SK-N-SH treated with all-trans-retinoic acid at 6 μM for 48 hours (cell line): Measurements from ENCODE around the gene TBC1D7.

Experiments used
- ATAC-seq: fragments of 200-7000 bp; cut with Tn5 transposase; 3 replicates; pipeline ENCODE4 v1.9.1; 2020; ENCODE audit warnings: mild to moderate bottlenecking, moderate library complexity
- ARNTL ChIP-seq: fragments of 450-650 bp; formaldehyde crosslinking; IDR thresholded peaks from 2 replicates; pipeline ENCODE4 v1.5.0; 2020; ENCODE audit warnings: low read depth, mild to moderate bottlenecking, moderate library complexity, borderline replicate concordance
- BACH2 ChIP-seq: fragments of 250-450 bp; sonication (Bioruptor Pico); IDR thresholded peaks from 2 replicates; pipeline ENCODE4 v1.9.0; 2021; ENCODE audit warnings: mild to moderate bottlenecking, borderline replicate concordance
- CREB5 ChIP-seq: fragments of 250-450 bp; sonication (Bioruptor Pico); IDR thresholded peaks from 2 replicates; pipeline ENCODE4 v1.5.1; 2020; ENCODE audit warnings: low read depth, mild to moderate bottlenecking, moderate library complexity
- CSDC2 ChIP-seq: fragments of 250-450 bp; sonication (Bioruptor Pico); IDR thresholded peaks from 2 replicates; pipeline ENCODE4 v1.5.0; 2020; ENCODE audit warnings: mild to moderate bottlenecking, moderate library complexity
- CSRNP3 ChIP-seq: fragments of 250-450 bp; sonication (Bioruptor Pico); IDR thresholded peaks from 2 replicates; pipeline ENCODE4 v1.5.1; 2021; ENCODE audit warnings: mild to moderate bottlenecking, moderate library complexity
- ESRRG ChIP-seq: fragments of 250-450 bp; sonication (Bioruptor Pico); IDR thresholded peaks from 2 replicates; pipeline ENCODE4 v1.6.1; 2021; ENCODE audit warnings: mild to moderate bottlenecking
- GLIS3 ChIP-seq: fragments of 250-450 bp; sonication (Bioruptor Pico); IDR thresholded peaks from 2 replicates; pipeline ENCODE4 v1.5.0; 2020; ENCODE audit warnings: mild to moderate bottlenecking, moderate library complexity
- OSR1 ChIP-seq: fragments of 250-450 bp; sonication (Bioruptor Pico); IDR thresholded peaks from 2 replicates; pipeline ENCODE4 v1.8.0; 2022; ENCODE audit warnings: moderate library complexity, mild to moderate bottlenecking, inconsistent platforms
- PATZ1 ChIP-seq: fragments of 250-450 bp; sonication (Bioruptor Pico); IDR thresholded peaks from 2 replicates; pipeline ENCODE4 v1.8.0; 2020; ENCODE audit warnings: mild to moderate bottlenecking, moderate library complexity, borderline replicate concordance
- POU6F1 ChIP-seq: fragments of 250-450 bp; sonication (Bioruptor Pico); IDR thresholded peaks from 2 replicates; pipeline ENCODE4 v1.8.0; 2021; ENCODE audit warnings: low read depth, mild to moderate bottlenecking, moderate library complexity, borderline replicate concordance
- PPARA ChIP-seq: fragments of 250-450 bp; sonication (Bioruptor Pico); IDR thresholded peaks from 2 replicates; pipeline ENCODE4 v1.5.0; 2020; ENCODE audit warnings: mild to moderate bottlenecking, borderline replicate concordance
- RARB ChIP-seq: fragments of 250-450 bp; sonication (Bioruptor Pico); IDR thresholded peaks from 2 replicates; pipeline ENCODE4 v1.8.0; 2021; ENCODE audit warnings: mild to moderate bottlenecking, moderate library complexity
- SNAI2 ChIP-seq: fragments of 250-450 bp; sonication (Bioruptor Pico); IDR thresholded peaks from 2 replicates; pipeline ENCODE4 v1.5.0; 2020; ENCODE audit warnings: mild to moderate bottlenecking, moderate library complexity
- TCF4 ChIP-seq: fragments of 250-450 bp; sonication (Bioruptor Pico); IDR thresholded peaks from 2 replicates; pipeline ENCODE4 v1.8.0; 2021; ENCODE audit warnings: mild to moderate bottlenecking, moderate library complexity, borderline replicate concordance
- TOX ChIP-seq: fragments of 250-450 bp; sonication (Bioruptor Pico); IDR thresholded peaks from 2 replicates; pipeline ENCODE4 v1.8.0; 2021; ENCODE audit warnings: mild to moderate bottlenecking, moderate library complexity, borderline replicate concordance
- ZC3H10 ChIP-seq: fragments of 250-450 bp; sonication (Bioruptor Pico); IDR thresholded peaks from 2 replicates; pipeline ENCODE4 v1.5.1; 2021; ENCODE audit warnings: mild to moderate bottlenecking, moderate library complexity
- ZFP3 ChIP-seq: fragments of 250-450 bp; sonication (Bioruptor Pico); IDR thresholded peaks from 2 replicates; pipeline ENCODE4 v1.5.0; 2020; ENCODE audit warnings: mild to moderate bottlenecking, moderate library complexity
- ZFP30 ChIP-seq: fragments of 450-650 bp; formaldehyde crosslinking; IDR thresholded peaks from 2 replicates; pipeline ENCODE4 v1.5.0; 2022; ENCODE audit warnings: mild to moderate bottlenecking, moderate library complexity
- ZNF70 ChIP-seq: fragments of 450-650 bp; formaldehyde crosslinking; IDR thresholded peaks from 2 replicates; pipeline ENCODE4 v1.5.0; 2020; ENCODE audit warnings: mild to moderate bottlenecking, moderate library complexity
- ZNF8 ChIP-seq: fragments of 450-650 bp; formaldehyde crosslinking; IDR thresholded peaks from 2 replicates; pipeline ENCODE4 v1.5.0; 2020; ENCODE audit warnings: mild to moderate bottlenecking, moderate library complexity
- TF ChIP-seq, protein P1 (sequence below): fragments of 250-450 bp; sonication (Bioruptor Pico); IDR thresholded peaks from 2 replicates; pipeline ENCODE4 v1.5.0; 2020; ENCODE audit warnings: mild to moderate bottlenecking, moderate library complexity

The TBC1D7 gene

DNA sequence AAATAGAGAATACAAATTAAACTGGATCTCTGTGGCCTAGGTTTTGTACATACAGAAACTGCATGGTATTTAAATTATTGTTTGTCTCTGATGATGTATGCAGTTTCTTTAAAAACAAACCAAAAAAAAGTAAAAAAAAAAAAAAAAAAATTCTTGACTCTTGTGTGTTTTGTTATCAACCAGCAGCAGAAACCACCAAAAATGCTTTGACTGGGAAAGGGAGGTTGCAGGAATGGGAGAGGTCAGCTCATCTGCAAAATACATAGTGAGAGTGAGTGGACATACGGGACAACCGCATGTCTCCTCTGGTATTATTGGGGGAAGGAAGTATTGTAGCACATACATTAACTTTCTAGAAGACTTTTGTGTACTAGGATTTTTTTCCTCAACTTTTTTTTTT lies 38.0 kb downstream of the TBC1D7 start:
- ATAC-seq = no peak
- TF ChIP-seq BACH2 (CRISPR knock-in tag) (no peak), ZNF70 (no peak), TOX (CRISPR knock-in tag) (no peak), CSRNP3 (no peak), OSR1 (CRISPR knock-in tag) (no peak), PATZ1 (CRISPR knock-in tag) (no peak), SNAI2 (no peak), ZFP30 (no peak), TCF4 (no peak)
- TF ChIP-seq, protein P1, sequence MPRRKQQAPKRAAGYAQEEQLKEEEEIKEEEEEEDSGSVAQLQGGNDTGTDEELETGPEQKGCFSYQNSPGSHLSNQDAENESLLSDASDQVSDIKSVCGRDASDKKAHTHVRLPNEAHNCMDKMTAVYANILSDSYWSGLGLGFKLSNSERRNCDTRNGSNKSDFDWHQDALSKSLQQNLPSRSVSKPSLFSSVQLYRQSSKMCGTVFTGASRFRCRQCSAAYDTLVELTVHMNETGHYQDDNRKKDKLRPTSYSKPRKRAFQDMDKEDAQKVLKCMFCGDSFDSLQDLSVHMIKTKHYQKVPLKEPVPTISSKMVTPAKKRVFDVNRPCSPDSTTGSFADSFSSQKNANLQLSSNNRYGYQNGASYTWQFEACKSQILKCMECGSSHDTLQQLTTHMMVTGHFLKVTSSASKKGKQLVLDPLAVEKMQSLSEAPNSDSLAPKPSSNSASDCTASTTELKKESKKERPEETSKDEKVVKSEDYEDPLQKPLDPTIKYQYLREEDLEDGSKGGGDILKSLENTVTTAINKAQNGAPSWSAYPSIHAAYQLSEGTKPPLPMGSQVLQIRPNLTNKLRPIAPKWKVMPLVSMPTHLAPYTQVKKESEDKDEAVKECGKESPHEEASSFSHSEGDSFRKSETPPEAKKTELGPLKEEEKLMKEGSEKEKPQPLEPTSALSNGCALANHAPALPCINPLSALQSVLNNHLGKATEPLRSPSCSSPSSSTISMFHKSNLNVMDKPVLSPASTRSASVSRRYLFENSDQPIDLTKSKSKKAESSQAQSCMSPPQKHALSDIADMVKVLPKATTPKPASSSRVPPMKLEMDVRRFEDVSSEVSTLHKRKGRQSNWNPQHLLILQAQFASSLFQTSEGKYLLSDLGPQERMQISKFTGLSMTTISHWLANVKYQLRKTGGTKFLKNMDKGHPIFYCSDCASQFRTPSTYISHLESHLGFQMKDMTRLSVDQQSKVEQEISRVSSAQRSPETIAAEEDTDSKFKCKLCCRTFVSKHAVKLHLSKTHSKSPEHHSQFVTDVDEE (CRISPR knock-in tag) = no peak

GRCh38 chr6:13289789-13290318 lies 38.5 kb downstream of the TBC1D7 start:
- no peak for ATAC-seq
- TF ChIP-seq RARB (CRISPR knock-in tag) = no peak
- no peak for TF ChIP-seq POU6F1 (CRISPR knock-in tag)
- no peak for TF ChIP-seq SNAI2
- TF ChIP-seq GLIS3 (CRISPR knock-in tag) = no peak
- TF ChIP-seq TOX (CRISPR knock-in tag) = no peak
- TF ChIP-seq ZNF70 = no peak
- TF ChIP-seq BACH2 (CRISPR knock-in tag) = no peak
- no peak for TF ChIP-seq PPARA (CRISPR knock-in tag)
- no peak for TF ChIP-seq CSRNP3
- TF ChIP-seq CSDC2 (CRISPR knock-in tag) = no peak
- TF ChIP-seq, protein P1 (CRISPR knock-in tag) = no peak
- TF ChIP-seq PATZ1 (CRISPR knock-in tag) = no peak
- no peak for TF ChIP-seq ARNTL (CRISPR knock-in tag)
- no peak for TF ChIP-seq ESRRG (CRISPR knock-in tag)
- TF ChIP-seq ZC3H10 (CRISPR knock-in tag) = no peak
- TF ChIP-seq ZNF8 (CRISPR knock-in tag) = no peak
- no peak for TF ChIP-seq CREB5 (CRISPR knock-in tag)
- no peak for TF ChIP-seq TCF4
- no peak for TF ChIP-seq ZFP3 (CRISPR knock-in tag)
